NCI-H1436 treated with DMSO at 0.1 percent for 48 hours (cell line): ENCODE results near the gene YWHAG.
A peak's percentile ranks its signal among the peaks of the same experiment; 100 is the strongest.
"Not testable (repeated sequence)": the region's sequence is repeated elsewhere in the genome, so short reads cannot be mapped to it uniquely, and the experiment has no call there.

Experiments used
- DNase-seq: peaks from one replicate; lab custom pipeline; 2025; lab: John Stamatoyannopoulos, UW

The YWHAG gene

GRCh38 chr7:76294344-76295024 is 64.3 kb downstream of the YWHAG start:
- DNase-seq: peak; percentile 77

DNA sequence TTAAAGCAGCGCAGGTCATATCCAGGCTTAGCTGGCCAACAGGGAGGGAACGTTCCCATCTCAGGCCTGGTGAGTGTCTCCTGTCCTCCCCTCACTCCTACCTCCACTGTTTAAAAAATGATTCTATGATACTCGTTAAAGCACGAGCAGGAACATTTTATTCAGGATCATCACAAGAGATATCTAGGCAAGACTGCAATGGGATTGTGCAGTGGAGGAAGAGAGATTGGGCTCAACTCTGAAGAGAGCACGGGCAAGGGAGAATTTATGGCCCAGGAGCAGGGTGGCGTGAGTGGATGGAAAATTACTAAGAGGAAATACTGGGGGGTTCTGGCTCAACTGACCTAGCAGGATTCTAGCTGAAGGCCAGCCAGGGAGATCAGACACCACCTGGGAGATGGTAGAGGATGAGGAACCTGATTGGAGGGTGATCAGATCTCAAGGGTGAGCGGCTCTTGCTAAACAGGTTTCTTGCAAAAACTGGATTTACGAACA is 65.3 kb downstream of the YWHAG start:
- no peak for DNase-seq

DNA sequence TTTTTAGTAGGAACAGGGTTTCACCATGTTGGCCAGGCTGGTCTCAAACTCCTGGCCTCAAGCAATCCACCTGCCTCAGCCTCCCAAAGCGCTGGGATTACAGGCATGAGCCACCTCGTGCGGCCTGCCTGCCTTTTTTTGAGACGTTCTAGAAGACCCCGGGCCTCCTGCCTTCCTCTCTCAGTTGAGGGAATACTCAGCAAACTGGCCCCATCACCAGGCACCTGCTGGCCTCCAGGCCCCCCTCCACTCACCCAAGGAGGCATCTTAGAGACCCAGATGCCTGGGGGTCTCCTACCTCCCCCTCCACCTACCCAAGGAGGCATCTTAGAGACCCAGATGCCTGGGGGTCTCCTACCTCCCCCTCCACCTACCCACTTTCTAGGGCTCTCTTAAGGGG is 65.9 kb downstream of the YWHAG start:
- DNase-seq: not testable (repeated sequence)

GRCh38 chr7:76292213-76292573 is 66.6 kb downstream of the YWHAG start:
- DNase-seq: no peak

DNA sequence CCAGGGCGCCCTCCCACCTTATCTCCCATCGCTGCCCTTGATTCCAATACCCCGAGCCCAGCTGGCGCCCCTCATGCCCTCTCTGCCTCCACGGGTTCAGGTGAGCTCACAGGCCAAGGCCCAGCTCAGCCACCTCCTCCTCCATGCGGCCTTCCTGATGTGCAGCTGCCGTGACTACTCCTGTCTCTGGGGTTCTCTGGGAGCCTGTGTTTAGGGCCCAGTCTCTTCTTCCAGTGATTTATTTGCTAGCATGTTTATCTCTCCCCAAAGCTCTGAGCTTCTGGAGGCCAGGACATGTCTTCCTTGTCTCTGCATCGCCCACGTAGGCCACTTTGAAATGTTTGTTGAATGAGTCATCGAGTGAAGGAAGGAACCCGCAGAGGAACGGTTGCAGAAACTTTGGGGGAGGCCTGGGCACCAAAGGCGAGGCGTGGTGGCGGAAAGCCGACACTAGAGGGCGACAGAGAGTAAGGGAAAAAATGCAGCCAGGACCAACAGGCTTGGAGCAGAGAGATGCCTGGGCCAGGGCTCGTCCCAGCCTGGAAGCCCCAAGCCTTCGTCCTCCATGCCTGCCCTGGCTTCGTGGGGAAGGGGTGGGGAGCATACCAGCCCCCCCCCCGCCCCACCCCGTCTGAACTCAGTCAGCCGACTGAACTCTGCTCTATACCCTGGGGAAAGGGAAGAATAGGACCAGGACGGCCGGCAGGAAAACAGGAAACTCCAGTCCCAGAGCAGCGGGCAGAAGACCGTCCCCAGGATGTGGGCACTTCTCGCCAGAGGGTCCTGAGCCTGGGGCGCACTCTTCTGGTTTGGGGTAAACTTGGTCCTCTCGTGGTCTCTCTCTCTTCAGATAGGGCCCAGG is 67.2 kb downstream of the YWHAG start:
- peak; percentile 33 for DNase-seq

DNA sequence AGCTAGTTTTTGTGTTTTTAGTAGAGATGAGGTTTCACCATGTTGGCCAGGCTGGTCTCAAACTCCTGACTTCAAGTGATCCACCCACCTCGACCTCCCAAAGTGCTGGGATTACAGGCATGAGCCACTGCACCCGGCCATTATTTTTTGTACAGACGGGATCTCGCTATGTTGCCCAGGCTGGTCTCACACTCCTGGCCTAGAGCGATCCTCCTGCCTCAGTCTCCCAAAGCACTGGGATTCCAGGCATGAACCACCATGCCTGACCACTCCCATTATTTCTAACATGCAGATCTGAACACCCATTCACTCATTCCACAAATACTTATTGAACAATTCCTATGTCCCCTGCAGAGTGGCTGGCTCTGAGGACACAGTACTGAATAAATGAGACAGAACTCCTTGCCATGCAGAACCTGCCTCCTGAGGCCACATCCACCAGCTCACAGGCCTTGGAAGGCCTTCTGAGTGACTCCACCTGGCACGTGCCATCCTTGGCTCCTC is 67.9 kb downstream of the YWHAG start:
- DNase-seq: not testable (repeated sequence)

DNA sequence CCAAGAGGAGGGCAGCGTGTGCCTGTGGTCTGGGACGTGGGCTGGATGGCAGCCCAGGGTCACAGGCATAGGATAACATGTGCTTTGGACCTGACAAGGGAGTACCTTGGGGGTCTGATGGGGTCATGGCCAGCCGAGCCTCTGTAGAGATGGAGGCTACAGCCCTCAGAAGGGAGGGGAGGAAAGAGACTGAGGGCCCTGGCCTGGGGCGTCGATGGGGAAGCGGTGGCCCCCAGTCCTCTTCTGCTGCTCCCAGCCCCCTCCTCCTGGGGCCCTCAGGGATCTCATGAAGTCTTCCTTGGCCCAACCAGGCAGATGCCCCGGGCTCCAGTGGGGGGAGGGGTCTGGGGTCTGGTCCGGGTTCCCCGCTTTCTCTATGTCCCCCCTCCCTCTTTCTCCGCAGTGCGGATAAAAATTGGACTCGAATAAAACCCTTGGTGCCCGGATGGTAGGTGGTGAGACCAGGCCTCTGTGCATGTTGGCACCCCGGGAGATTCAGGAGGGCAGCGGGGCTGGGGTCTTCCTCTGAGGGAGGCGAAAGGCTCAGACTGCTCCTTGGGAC is 71.9 kb downstream of the YWHAG start:
- DNase-seq: no peak

- DNase-seq: no peak
These were observed 73.0 kb downstream of the YWHAG start for GRCh38 chr7:76285604-76286374.

GRCh38 chr7:76283254-76284159 is 75.3 kb downstream of the YWHAG start:
- no peak for DNase-seq

DNA sequence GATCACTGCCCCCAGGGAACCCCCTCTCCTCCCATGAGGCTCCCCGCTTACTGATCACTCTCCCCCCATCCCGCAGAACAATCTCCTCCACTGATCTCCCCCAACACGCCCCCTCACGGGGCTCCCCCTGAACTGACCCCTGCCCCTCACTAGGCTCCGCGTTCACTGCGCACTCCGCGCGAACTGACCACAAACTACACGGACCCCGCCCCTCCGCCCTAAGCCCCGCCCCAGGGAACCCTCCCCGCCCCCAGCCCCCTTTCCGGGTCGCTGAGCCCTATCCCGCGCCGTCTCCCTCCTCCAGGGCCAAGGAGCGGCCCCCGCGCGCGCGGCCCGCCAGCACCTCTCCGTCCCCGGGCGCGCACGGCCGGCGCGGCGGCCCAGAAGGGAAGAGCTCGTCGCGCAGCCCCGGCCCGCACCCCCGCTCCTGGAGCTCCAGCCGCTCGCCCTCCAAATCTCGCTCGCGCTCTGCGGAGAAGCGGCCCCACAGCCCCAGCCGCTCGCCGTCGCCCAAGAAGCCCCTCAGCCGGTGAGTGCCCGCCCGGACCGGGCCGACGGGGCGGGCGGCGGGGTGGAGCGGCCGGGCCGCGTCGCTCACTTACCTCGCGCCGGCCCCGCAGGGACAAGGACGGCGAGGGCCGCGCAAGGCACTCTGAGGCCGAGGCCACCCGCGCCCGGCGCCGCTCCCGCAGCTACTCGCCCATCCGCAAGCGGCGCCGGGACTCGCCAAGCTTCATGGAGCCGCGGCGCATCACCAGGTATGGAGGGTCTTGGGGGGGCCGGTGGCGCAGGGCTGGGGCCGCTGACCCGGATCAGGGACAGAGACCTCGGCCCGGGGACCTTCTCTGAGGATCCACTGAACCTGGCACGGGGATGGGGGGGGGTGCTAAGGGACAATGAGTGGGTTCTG is 76.2 kb downstream of the YWHAG start:
- no peak for DNase-seq

GRCh38 chr7:76281706-76282343 is 77.0 kb downstream of the YWHAG start:
- no peak for DNase-seq

DNA sequence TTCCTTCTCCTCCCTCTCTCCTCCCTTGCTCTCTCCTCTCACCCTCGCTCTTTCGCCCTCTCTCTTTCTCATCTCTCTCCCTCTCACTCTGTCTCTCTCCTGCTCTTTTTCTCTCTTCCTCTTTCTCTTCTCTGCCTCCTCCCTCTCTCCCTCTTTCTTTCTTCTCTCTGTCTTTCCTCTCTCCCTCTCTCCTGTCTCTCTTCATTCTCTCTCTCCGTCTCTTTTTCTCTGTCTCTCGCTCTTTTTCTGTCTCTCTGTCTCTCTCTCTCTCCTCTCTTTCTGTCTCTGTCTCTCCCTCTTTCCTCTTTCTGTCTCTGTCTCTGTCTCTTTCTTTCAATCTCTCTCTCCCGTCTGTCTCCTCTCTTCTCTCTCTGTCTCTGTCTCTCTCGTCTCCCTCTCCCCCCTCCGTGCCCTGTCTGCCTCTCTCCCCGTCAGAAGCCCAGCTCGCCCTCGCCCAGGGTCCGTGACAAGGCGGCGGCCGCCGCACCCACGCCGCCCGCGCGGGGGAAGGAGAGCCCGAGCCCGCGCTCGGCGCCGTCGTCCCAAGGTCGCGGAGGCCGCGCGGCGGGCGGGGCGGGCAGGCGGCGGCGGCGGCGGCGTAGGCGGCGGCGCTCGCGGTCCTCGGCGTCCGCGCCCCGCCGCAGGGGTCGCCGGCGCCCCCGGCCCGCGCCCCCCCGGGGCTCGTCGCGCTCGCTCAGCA is 77.6 kb downstream of the YWHAG start:
- no peak for DNase-seq

DNA sequence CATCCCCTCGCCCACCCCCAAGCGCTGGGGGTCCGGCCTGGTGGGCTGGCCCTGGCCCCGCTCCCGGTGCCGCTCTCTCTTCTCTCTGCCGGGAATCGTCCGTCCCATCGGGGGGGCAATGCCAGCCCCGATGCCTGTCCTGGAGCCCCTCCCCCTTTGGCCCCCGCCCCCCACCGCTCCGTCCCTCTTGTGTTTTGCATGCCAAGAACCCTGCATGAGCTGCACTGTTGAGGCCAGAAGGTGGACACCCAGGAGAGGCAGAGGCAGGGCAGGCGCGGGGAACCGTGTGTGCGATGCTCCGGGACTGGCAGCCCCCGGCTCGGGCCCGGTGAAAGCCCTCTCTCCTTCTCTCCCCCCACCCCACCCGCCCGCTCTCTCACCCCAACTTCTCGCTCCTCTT is 78.4 kb downstream of the YWHAG start:
- no peak for DNase-seq

DNA sequence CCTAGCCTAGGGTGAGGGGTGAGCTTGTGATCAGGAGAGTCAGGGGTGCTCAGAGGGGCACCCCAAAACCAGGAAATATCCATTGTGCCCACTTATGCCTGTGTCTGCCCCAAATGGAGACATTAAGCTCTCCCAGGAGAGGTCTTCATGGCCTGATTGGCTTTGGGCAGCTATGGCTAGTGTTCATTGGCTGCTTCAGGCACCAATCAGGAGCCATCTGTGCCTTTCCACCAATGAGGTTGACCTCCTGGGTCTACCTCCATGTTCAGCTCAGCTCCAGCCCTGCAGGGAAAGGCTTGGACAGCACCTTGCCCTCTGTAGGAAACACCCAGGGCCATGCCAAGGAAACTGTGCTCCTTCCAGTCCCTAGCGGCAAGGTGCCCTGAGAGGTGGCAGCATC is 80.3 kb downstream of the YWHAG start:
- no peak for DNase-seq
